Liver (tissue), 9 donors: ENCODE measurements around the gene ARID5B. TPM values are rescaled to one million over a fixed set of nuclear protein-coding genes. Genes with fewer than 3 reads are reported as not detected.

ENCODE experiments used
- DNase-seq: peaks from one replicate; pipeline ENCODE4 v3.0.0-alpha.2; 2017; ENCODE audit warnings: low spot score
- H3K27ac ChIP-seq, 2 donors: one replicate each; pipeline ENCODE4 v1.7.0; 2013; ENCODE audit warnings: inconsistent platforms in 2 of 2, low read length in 2 of 2, control low read depth in 1 of 2, low read depth in 1 of 2, mild to moderate bottlenecking in 1 of 2
- H3K27me3 ChIP-seq, 4 donors: one replicate each; pipeline versions ENCODE4 v1.6.1 to v1.7.0; 2013; ENCODE audit warnings: low read length in 3 of 4, inconsistent platforms in 1 of 4, mild to moderate bottlenecking in 1 of 4, moderate library complexity in 1 of 4; ENCODE audit not compliant: control insufficient read depth in 4 of 4, insufficient read depth in 4 of 4
- H3K36me3 ChIP-seq, 4 donors: one replicate each; pipeline versions ENCODE4 v1.6.1 to v1.7.0; 2013; ENCODE audit warnings: low read length in 3 of 4, mild to moderate bottlenecking in 3 of 4, low read depth in 1 of 4, moderate library complexity in 1 of 4; ENCODE audit not compliant: control insufficient read depth in 4 of 4, insufficient read depth in 3 of 4
- H3K4me1 ChIP-seq, 4 donors: one replicate each; pipeline versions ENCODE4 v1.6.1 to v1.7.0; 2013; ENCODE audit warnings: low read length in 3 of 4, mild to moderate bottlenecking in 3 of 4, moderate library complexity in 1 of 4; ENCODE audit not compliant: control insufficient read depth in 4 of 4, insufficient read depth in 4 of 4
- H3K4me3 ChIP-seq, 3 donors: one replicate each; pipeline versions ENCODE4 v1.6.1 to v1.7.0; 2013; ENCODE audit warnings: low read length in 3 of 3, control low read depth in 1 of 3, low read depth in 1 of 3, mild to moderate bottlenecking in 1 of 3
- H3K9ac ChIP-seq, 2 donors: one replicate each; pipeline ENCODE4 v1.7.0; 2013; ENCODE audit warnings: low read length in 2 of 2, mild to moderate bottlenecking in 2 of 2, moderate library complexity in 2 of 2, control low read depth in 1 of 2, low read depth in 1 of 2
- H3K9me3 ChIP-seq, 4 donors: one replicate each; pipeline versions ENCODE4 v1.6.1 to v1.7.0; 2013; ENCODE audit warnings: low read length in 3 of 4; ENCODE audit not compliant: control insufficient read depth in 4 of 4
- ATF3 ChIP-seq: IDR thresholded peaks from 2 replicates; pipeline ENCODE4 v1.6.1; 2016; ENCODE audit warnings: antibody characterized with exemption
- EGR1 ChIP-seq, 2 donors: IDR thresholded peaks; 2 replicates each; pipeline ENCODE4 v1.6.1; 2016 to 2018; ENCODE audit warnings: antibody characterized with exemption in 2 of 2, low read depth in 2 of 2
- FOXA2 ChIP-seq: IDR thresholded peaks from 2 replicates; pipeline ENCODE4 v1.6.1; 2016; ENCODE audit warnings: antibody characterized with exemption
- HNF4A ChIP-seq, 2 donors: conservative IDR thresholded peaks; 2 replicates each; pipeline ENCODE4 v1.6.1; 2016; ENCODE audit warnings: antibody characterized with exemption in 2 of 2, mild to moderate bottlenecking in 2 of 2
- JUND ChIP-seq, 2 donors: IDR thresholded peaks; 2 replicates each; pipeline ENCODE4 v1.6.1; 2016; ENCODE audit warnings: antibody characterized with exemption in 2 of 2
- REST ChIP-seq: IDR thresholded peaks from 2 replicates; pipeline ENCODE4 v1.6.1; 2016; ENCODE audit warnings: antibody characterized with exemption, mild to moderate bottlenecking
- RXRA ChIP-seq, 2 donors: IDR thresholded peaks; 2 replicates each; pipeline ENCODE4 v1.6.1; 2017 to 2018; ENCODE audit warnings: antibody characterized with exemption in 2 of 2, mild to moderate bottlenecking in 1 of 2
- SP1 ChIP-seq: IDR thresholded peaks from 2 replicates; pipeline ENCODE4 v1.6.1; 2018; ENCODE audit warnings: antibody characterized with exemption, mild to moderate bottlenecking
- TAF1 ChIP-seq: conservative IDR thresholded peaks from 2 replicates; pipeline ENCODE4 v1.6.1; 2016; ENCODE audit warnings: antibody characterized with exemption, mild to moderate bottlenecking
- ZBTB33 ChIP-seq: IDR thresholded peaks from 2 replicates; pipeline ENCODE4 v1.6.1; 2016; ENCODE audit warnings: antibody characterized with exemption
- WGBS: extraction: QIAGEN DNeasy Blood & Tissue Kit; methylation state at CpG from one replicate; pipeline ENCODE4 v1.1.7; 2013; 5-methylcytosine and 5-hydroxymethylcytosine counted together
- polyA plus RNA-seq, 2 donors: library from polyadenylated mRNA; stranded (reverse) in 1 of 2; unstranded in 1 of 2; fragments of 200-250 nt in 1 of 2; fragments of >200 nt in 1 of 2; fragmentation: Nextera tagmentation in 1 of 2; extraction: Ambion mirVana in 1 of 2; gene quantifications; one replicate each; pipeline versions ENCODE4 v1.2.1 to v1.2.3, GENCODE V29; 2013 to 2015
- total RNA-seq, 2 donors: library from RNA; depleted of rRNA; stranded (reverse); fragments of >200 nt; gene quantifications; one replicate each; pipeline ENCODE4 v1.2.3, GENCODE V29; 2014
- donor health status: healthy.
- donor health status: healthy.
- donor health status: healthy.
- donor health status: healthy.
- donor health status: healthy.

The ARID5B gene
- total and polyA plus RNA-seq, 4 donors = 1.3 to 6.4 (median 5.2) TPM

- TF ChIP-seq ATF3 (no peak), EGR1 (IDR thresholded peaks at IDR 0.05; ENCODE audit: low read depth in 2 of 2) (no peak), FOXA2 (no peak), TAF1 (no peak), ZBTB33 (no peak), SP1 (no peak), REST (no peak), JUND (IDR thresholded peaks at IDR 0.05) (no peak)
- no peak for DNase-seq
- H3K27ac ChIP-seq = peak overlapping the region; percentile 6 to 20
- no peak overlapping the region for H3K9ac ChIP-seq
- 53% methylated on average over 3 of the region's 3 CpGs for WGBS
- peaks cover 0 to 18% (median 6%) of the 10 kb centered on the region in 4 donors for H3K4me1 ChIP-seq
- no peaks in the 10 kb centered on the region for H3K27me3 ChIP-seq
- no peak overlapping the region for H3K4me3 ChIP-seq
- H3K9me3 ChIP-seq = no peaks in the 10 kb centered on the region
- no peaks in the 10 kb centered on the region for H3K36me3 ChIP-seq
Measured at GRCh38 chr10:61987537-61987936, 86.0 kb downstream of the ARID5B start.

DNA sequence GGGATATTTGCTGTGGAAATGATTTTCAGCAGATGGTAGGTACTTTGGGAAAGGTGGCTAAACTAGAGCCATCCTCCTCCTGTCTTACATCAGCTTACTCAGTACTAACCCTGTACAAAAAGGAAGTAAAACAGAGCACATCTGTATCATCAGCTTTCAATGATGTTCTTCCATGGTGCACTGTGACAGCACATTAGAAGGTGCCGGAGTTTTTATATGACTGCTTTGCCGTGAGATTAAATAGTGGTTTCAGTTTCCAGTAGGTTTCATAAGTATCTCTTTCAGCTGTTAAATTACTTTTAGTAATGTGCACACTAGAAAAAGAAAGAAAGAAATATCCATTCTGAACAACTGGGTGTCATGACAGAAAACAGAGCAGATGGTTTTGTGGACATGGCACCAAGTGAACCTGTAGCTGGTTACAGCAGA is 86.5 kb downstream of the ARID5B start:
- TF ChIP-seq TAF1 (no peak), FOXA2 (no peak), ATF3 (no peak), RXRA (IDR thresholded peaks at IDR 0.05) (no peak), HNF4A (conservative IDR thresholded peaks at IDR 0.05) (no peak), SP1 (no peak)
- peaks cover 0 to 18% (median 6%) of the 10 kb centered on the region in 4 donors for H3K4me1 ChIP-seq
- H3K4me3 ChIP-seq = no peak overlapping the region
- no peaks in the 10 kb centered on the region for H3K36me3 ChIP-seq
- H3K9ac ChIP-seq = no peak overlapping the region
- peak overlapping the region; percentile 6 to 20 for H3K27ac ChIP-seq
- 9% methylated on average over 2 of the region's 2 CpGs for WGBS
- DNase-seq = no peak
- no peaks in the 10 kb centered on the region for H3K27me3 ChIP-seq
- no peaks in the 10 kb centered on the region for H3K9me3 ChIP-seq
